ENCODE measurements around the gene ZNF354C. TPM values are rescaled to one million over a fixed set of nuclear protein-coding genes. Genes with fewer than 3 reads are reported as not detected.

Gene ZNF354C
- 1.8 TPM for polyA plus RNA-seq (2013, experiment 1 of 2)
- 1.8 TPM for polyA plus RNA-seq (2013, experiment 2 of 2)

DNA sequence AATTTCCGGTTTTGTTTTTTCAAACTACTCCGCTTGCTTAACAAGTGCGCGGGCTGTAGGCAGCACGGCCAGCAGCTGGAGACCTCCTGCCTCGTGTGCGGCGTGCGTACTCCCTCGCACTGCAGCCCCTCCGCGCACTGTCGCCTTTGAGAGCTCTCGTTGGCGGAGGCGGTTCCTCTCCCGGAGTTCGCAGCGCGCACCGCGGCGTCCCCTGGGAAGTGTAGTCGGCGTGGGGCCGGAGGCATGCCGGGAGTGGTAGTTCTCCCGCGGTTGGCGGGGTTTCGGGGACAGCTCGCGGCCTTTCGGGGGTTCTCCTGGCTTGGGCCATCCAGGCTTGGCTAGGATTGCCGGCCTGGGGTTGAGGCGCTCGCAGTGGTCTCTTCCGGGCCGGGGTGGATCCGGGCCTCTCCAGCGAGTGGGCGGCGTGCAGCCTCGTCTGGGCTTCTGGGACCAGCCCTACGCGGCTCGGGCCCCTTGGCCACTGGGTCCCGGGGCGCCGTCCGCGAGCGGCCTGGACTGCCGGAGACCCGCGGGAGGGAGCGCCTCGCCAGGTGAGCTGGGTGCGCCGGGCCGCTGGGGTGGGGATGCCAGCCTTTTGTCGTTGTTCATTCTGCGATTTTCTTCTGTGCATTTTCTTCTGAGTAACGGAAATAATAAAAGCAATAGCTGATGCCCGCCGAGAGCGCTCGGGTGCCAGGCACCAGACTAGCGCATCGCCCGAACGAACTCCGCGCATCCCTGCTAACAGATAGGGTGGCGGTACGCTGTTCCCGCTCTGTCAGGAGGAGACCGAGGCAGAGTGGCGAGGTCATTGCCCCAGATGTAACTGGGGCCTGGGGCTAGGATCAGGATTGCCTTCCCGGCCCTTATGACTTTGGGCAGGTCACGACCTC, at the start of gene ZNF354C:
Gene ZNF354C, plus strand, starts transcription at position 258 of the 893 bp plus-strand sequence. CDS start 1,696 bp downstream, outside the sequence.
- 43% methylated on average over 78 of the region's 81 CpGs for WGBS
- H2BK5ac ChIP-seq (ENCODE audit: low read depth, low read length, poor library complexity, severe bottlenecking), result no peak within 1 kb of the TSS
- peaks cover 26% of the 10 kb centered on the region for H3K9me3 ChIP-seq (ENCODE audit: control insufficient read depth, low read length)
- no peaks in the 10 kb centered on the region for H3K27me3 ChIP-seq (ENCODE audit: control insufficient read depth in 1 of 2, insufficient read depth in 1 of 2, low read length in 2 of 2)
- H2BK120ac ChIP-seq (ENCODE audit: low read depth, low read length), result peak within 1 kb of the TSS; percentile 61
- peak within 1 kb of the TSS; percentile 87 for H3K9ac ChIP-seq (ENCODE audit: low read length)
- H3K79me1 ChIP-seq (replicated peaks; ENCODE audit: low read length, poor library complexity, severe bottlenecking), result peaks cover 7% of the 10 kb centered on the region
- peak within 1 kb of the TSS; percentile 93 for H4K91ac ChIP-seq (ENCODE audit: low read length)
- H3K4me3 ChIP-seq (ENCODE audit: insufficient read depth in 1 of 2, low read depth in 1 of 2, low read length in 2 of 2), result peak within 1 kb of the TSS; percentile 53 to 84
- peak within 1 kb of the TSS; percentile 42 for H3K4me2 ChIP-seq (ENCODE audit: low read length, poor library complexity, severe bottlenecking)
- DNase-seq, result peak; percentile 85
- H4K8ac ChIP-seq (ENCODE audit: low read length), result peak within 1 kb of the TSS; percentile 94
- peaks cover 2% of the 10 kb centered on the region for H3K4me1 ChIP-seq (ENCODE audit: control insufficient read depth, insufficient read depth, low read depth, low read length)
- peak within 1 kb of the TSS; percentile 63 to 81 for H3K4ac ChIP-seq (ENCODE audit: low read depth in 1 of 2, low read length in 2 of 2)
- no peak within 1 kb of the TSS for H3K14ac ChIP-seq (ENCODE audit: low read length in 2 of 2)
- no peak within 1 kb of the TSS for H3K27ac ChIP-seq (ENCODE audit: low read length, poor library complexity, severe bottlenecking)
- H2AK5ac ChIP-seq (ENCODE audit: low read length, severe bottlenecking), result no peak within 1 kb of the TSS
- H2BK15ac ChIP-seq (ENCODE audit: low read depth, poor library complexity, severe bottlenecking), result no peak within 1 kb of the TSS
- peak within 1 kb of the TSS; percentile 50 to 79 for H3K18ac ChIP-seq (ENCODE audit: low read depth in 1 of 2, low read length in 2 of 2)
- peak within 1 kb of the TSS; percentile 60 for H2AFZ ChIP-seq (ENCODE audit: low read depth, low read length)
- peaks cover 9 to 34% of the 10 kb centered on the region in 2 experiments for H3K36me3 ChIP-seq (ENCODE audit: control insufficient read depth in 1 of 2, insufficient read depth in 2 of 2, low read depth in 1 of 2, low read length in 2 of 2)
- H2BK12ac ChIP-seq (ENCODE audit: low read length in 2 of 2), result no peak within 1 kb of the TSS
- H3K23ac ChIP-seq (ENCODE audit: low read length in 2 of 2), result no peak within 1 kb of the TSS

- H2BK12ac ChIP-seq (ENCODE audit: low read length in 2 of 2), result no peak within 1 kb of the TSS
- peak within 1 kb of the TSS; percentile 76 to 81 for H3K18ac ChIP-seq (ENCODE audit: low read depth in 1 of 2, low read length in 2 of 2)
- no peak within 1 kb of the TSS for H2AK5ac ChIP-seq (ENCODE audit: low read length, severe bottlenecking)
- peak within 1 kb of the TSS; percentile 74 for H3K4me2 ChIP-seq (ENCODE audit: low read length, poor library complexity, severe bottlenecking)
- peak within 1 kb of the TSS; percentile 83 to 90 for H3K4me3 ChIP-seq (ENCODE audit: insufficient read depth in 1 of 2, low read depth in 1 of 2, low read length in 2 of 2)
- H2BK15ac ChIP-seq (ENCODE audit: low read depth, poor library complexity, severe bottlenecking), result peak within 1 kb of the TSS; percentile 86
- H4K91ac ChIP-seq (ENCODE audit: low read length), result no peak within 1 kb of the TSS
- no peaks in the 10 kb centered on the region for H3K27me3 ChIP-seq (ENCODE audit: control insufficient read depth in 1 of 2, insufficient read depth in 1 of 2, low read length in 2 of 2)
- peaks cover 23% of the 10 kb centered on the region for H3K9me3 ChIP-seq (ENCODE audit: control insufficient read depth, low read length)
- peak within 1 kb of the TSS; percentile 64 for H2BK120ac ChIP-seq (ENCODE audit: low read depth, low read length)
- no peak within 1 kb of the TSS for H2BK5ac ChIP-seq (ENCODE audit: low read depth, low read length, poor library complexity, severe bottlenecking)
- H3K9ac ChIP-seq (ENCODE audit: low read length), result peak within 1 kb of the TSS; percentile 94
- no peak within 1 kb of the TSS for H3K27ac ChIP-seq (ENCODE audit: low read length, poor library complexity, severe bottlenecking)
- H3K4me1 ChIP-seq (ENCODE audit: control insufficient read depth, insufficient read depth, low read depth, low read length), result no peaks in the 10 kb centered on the region
- peak within 1 kb of the TSS in 1 of 2 experiments; percentile 80 for H3K23ac ChIP-seq (ENCODE audit: low read length in 2 of 2)
- H3K79me1 ChIP-seq (replicated peaks; ENCODE audit: low read length, poor library complexity, severe bottlenecking), result no peaks in the 10 kb centered on the region
- WGBS, result under 1% methylated on average over 61 of the region's 72 CpGs
- peak within 1 kb of the TSS; percentile 94 for H4K8ac ChIP-seq (ENCODE audit: low read length)
- H3K36me3 ChIP-seq (ENCODE audit: control insufficient read depth in 1 of 2, insufficient read depth in 2 of 2, low read depth in 1 of 2, low read length in 2 of 2), result peaks cover 19 to 27% of the 10 kb centered on the region in 2 experiments
- peak within 1 kb of the TSS in 1 of 2 experiments; percentile 88 for H3K14ac ChIP-seq (ENCODE audit: low read length in 2 of 2)
- peak; percentile 93 for DNase-seq
- H3K4ac ChIP-seq (ENCODE audit: low read depth in 1 of 2, low read length in 2 of 2), result peak within 1 kb of the TSS in 1 of 2 experiments; percentile 93
- H2AFZ ChIP-seq (ENCODE audit: low read depth, low read length), result peak within 1 kb of the TSS; percentile 97
These were observed 36.5 kb upstream of the ZNF354C start, which contains the start of gene ZNF879 for GRCh38 chr5:179023528-179024189. ZNF879 (plus strand) TSS chr5:179023804; CDS start chr5:179025005, 1,201 bp downstream.

DNA sequence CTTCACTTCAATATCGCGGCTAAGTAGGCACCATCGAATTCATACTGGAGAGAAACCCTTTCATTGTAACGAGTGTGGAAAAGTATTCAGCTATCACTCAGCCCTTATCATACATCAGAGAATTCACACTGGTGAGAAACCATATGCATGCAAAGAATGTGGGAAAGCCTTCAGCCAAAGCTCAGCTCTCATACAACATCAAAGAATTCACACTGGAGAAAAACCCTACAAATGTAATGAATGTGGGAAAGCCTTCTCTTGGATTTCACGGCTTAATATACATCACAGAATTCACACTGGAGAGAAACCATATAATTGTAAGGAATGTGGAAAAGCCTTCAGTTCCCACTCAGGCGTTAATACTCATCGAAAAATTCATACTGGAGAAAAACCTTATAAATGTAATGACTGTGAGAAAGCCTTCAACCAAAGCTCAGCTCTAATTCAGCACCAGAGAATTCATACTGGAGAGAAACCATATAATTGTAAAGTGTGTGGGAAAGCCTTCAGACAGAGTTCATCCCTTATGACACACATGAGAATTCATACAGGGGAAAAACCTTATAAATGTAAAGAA, 27.1 kb upstream of the ZNF354C start:
- Histone ChIP-seq H3K79me1 (replicated peaks; ENCODE audit: low read length, poor library complexity, severe bottlenecking) (no peaks in the 10 kb centered on the region), H2BK120ac (ENCODE audit: low read depth, low read length) (no peak overlapping the region), H3K14ac (ENCODE audit: low read length in 2 of 2) (no peak overlapping the region), H2BK12ac (ENCODE audit: low read length in 2 of 2) (no peak overlapping the region), H3K4me3 (ENCODE audit: insufficient read depth in 1 of 2, low read depth in 1 of 2, low read length in 2 of 2) (peak overlapping the region in 1 of 2 experiments; percentile 48), H3K27ac (ENCODE audit: low read length, poor library complexity, severe bottlenecking) (no peak overlapping the region), H3K9ac (ENCODE audit: low read length) (no peak overlapping the region), H3K4me1 (ENCODE audit: control insufficient read depth, insufficient read depth, low read depth, low read length) (no peaks in the 10 kb centered on the region), H2AFZ (ENCODE audit: low read depth, low read length) (peak overlapping the region; percentile 1), H4K8ac (ENCODE audit: low read length) (no peak overlapping the region), H4K91ac (ENCODE audit: low read length) (no peak overlapping the region), H3K36me3 (ENCODE audit: control insufficient read depth in 1 of 2, insufficient read depth in 2 of 2, low read depth in 1 of 2, low read length in 2 of 2) (peaks cover 10 to 58% of the 10 kb centered on the region in 2 experiments), H3K18ac (ENCODE audit: low read depth in 1 of 2, low read length in 2 of 2) (no peak overlapping the region), H2BK15ac (ENCODE audit: low read depth, poor library complexity, severe bottlenecking) (no peak overlapping the region), H2BK5ac (ENCODE audit: low read depth, low read length, poor library complexity, severe bottlenecking) (no peak overlapping the region), H2AK5ac (ENCODE audit: low read length, severe bottlenecking) (no peak overlapping the region), H3K9me3 (ENCODE audit: control insufficient read depth, low read length) (peaks cover 96% of the 10 kb centered on the region), H3K27me3 (ENCODE audit: control insufficient read depth in 1 of 2, insufficient read depth in 1 of 2, low read length in 2 of 2) (no peaks in the 10 kb centered on the region), H3K4me2 (ENCODE audit: low read length, poor library complexity, severe bottlenecking) (no peak overlapping the region), H3K23ac (ENCODE audit: low read length in 2 of 2) (no peak overlapping the region), H3K4ac (ENCODE audit: low read depth in 1 of 2, low read length in 2 of 2) (no peak overlapping the region)
- DNase-seq, result no peak
- WGBS, result 91% methylated on average over 5 of the region's 7 CpGs

Data from mesenchymal stem cell (in vitro differentiated cells and primary cell).